GM13976 (cell line): Measurements from ENCODE around the gene E2F4.

Source experiments
- DNase-seq: peaks from one replicate; pipeline ENCODE4 v3.0.0; 2012; ENCODE audit warnings: low spot score
- CTCF ChIP-seq: IDR thresholded peaks from 2 replicates; pipeline ENCODE4 v1.5.1; 2012; ENCODE audit warnings: borderline replicate concordance, mild to moderate bottlenecking; ENCODE audit not compliant: insufficient read depth; ENCODE audit errors: extremely low read depth, missing control alignments, control extremely low read depth
- in situ Hi-C: fragments of 300-500 bp; cut with MboI; formaldehyde crosslinking; loops from one replicate; pipeline ENCODE4 v1.12.0; 2022; ENCODE audit warnings: low sequenced_read_pairs, mixed read lengths, inconsistent platforms; ENCODE audit not compliant: unreplicated experiment

Gene E2F4

DNA sequence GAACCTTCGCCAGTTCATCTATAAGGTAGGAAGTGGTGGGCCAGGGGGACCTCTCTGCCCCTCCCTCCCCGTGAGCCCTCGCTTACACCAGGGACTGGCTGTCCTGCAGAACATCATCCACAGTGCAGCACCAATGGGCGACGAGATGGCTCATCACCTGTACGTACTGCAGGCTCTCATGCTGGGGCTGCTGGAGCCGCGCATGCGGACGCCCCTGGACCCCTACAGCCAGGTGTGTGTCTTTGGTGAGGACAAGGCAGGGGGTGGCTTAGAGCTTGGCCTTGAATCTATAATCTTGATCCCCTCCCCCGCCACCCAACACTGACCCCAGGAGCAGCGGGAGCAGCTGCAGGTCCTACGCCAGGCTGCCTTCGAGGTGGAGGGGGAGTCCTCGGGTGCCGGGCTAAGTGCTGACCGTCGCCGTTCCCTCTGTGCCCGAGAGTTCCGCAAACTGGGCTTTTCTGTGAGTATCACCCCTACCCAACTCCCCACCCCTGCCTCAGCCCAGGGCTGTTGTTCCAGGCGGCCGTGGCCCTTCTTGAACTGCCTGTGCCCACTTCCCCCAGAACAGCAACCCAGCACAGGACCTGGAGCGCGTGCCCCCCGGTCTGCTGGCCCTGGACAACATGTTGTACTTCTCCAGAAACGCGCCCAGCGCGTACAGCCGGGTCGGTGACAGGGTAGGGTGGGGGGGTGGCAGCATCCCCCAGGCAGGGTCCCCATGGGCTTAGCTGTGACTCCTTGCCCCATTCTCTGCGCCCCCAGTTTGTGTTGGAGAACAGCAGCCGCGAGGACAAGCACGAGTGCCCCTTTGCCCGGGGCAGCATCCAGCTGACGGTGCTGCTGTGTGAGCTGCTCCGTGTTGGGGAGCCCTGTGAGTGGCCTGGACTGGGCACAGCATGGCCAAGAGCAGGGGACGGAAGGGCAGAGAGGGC lies 9.7 kb downstream of the E2F4 start:
- no peak for TF ChIP-seq CTCF
- in situ Hi-C loops = no loop called here
- peak; percentile 27 for DNase-seq

DNA sequence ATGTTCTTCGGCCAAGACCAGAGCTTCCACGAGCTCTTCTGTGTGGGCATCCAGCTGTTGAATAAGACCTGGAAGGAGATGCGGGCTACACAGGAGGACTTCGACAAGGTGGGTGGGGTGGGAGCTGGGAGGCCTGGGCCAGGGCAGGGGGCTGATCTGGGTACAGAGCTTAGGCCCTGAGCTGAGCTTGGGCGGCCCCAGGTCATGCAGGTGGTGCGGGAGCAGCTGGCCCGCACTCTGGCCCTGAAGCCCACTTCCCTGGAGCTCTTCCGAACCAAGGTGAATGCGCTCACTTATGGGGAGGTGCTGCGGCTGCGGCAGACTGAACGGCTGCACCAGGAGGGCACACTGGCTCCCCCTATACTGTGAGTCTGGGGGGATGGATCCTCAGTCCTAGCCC lies 10.5 kb downstream of the E2F4 start:
- peak; percentile 42 for DNase-seq
- in situ Hi-C loops = no loop called here
- no peak for TF ChIP-seq CTCF

- DNase-seq = peak; percentile 35
- in situ Hi-C loops = no loop called here
- no peak for TF ChIP-seq CTCF
Observed at GRCh38 chr16:67202956-67203493, 11.1 kb downstream of the E2F4 start.

DNA sequence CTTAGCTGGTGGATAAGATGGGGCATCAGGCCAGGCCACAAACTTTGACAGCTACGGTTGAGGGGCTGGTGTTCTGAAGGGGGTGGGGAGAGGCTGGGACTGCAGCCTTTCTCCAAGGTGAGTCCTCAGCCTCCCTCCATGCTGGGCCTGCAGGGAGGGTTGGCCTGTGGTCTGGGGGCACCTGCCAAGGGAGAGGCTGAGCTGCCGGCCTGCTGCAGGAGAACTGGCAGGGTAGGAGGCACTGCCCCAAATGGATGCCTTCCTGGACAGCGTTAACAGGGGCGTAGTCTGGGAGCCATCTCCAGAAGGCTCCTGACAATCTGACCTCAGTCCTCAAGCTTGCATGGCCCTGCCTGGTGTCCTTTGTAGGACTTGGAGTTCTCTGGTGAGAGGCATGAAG lies 12.1 kb downstream of the E2F4 start:
- in situ Hi-C loops = no loop called here
- peak; percentile 22 for DNase-seq
- TF ChIP-seq CTCF = no peak

- TF ChIP-seq CTCF = no peak
- DNase-seq = peak; percentile 25
- in situ Hi-C loops = no loop called here
Observed at GRCh38 chr16:67206129-67206837, 14.3 kb downstream of the E2F4 start.

- in situ Hi-C loops = no loop called here
- no peak for TF ChIP-seq CTCF
- no peak for DNase-seq
Observed at GRCh38 chr16:67206838-67207248, 14.9 kb downstream of the E2F4 start.
